Right lobe of liver (tissue), 4 donors: ENCODE measurements around the gene TRNT1.

Experiments used
- POLR2A ChIP-seq: fragments of 450-650 bp; IDR thresholded peaks from one replicate; pipeline ENCODE4 v1.6.1; 2017; ENCODE audit warnings: antibody characterized with exemption, mild to moderate bottlenecking
- TF ChIP-seq, protein P1 (sequence below), 4 donors: fragments of 200-600 bp in 3 of 4; fragments of 450-650 bp in 1 of 4; IDR thresholded peaks; one replicate each; pipeline versions ENCODE4 v1.5.1 to v1.8.0; 2016 to 2022; ENCODE audit warnings: antibody characterized with exemption in 4 of 4, mild to moderate bottlenecking in 2 of 4
- donor health status: DM: no; HTN: no; CAD: no.
- donor health status: DM: no; HTN: no; CAD: no.
- donor health status: DM: no; HTN: yes; CAD: no.

DNA sequence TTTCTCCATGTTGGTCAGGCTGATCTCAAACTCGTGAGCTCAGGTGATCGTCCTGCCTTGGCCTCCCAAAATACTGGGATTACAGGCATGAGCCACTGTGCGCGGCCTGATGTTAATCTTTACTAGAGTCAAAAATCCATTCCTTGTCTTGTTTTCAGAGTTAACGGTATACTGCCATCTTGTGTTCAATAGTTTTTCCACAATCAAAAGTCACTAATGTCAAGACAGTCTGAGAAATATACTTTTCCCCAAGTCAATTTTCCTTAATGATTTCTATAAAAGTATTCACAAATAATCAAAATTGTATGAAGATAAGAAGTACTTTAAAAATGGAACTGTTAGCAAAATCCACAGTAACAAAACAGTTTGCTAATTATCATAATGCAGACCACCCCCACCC lies 44.3 kb downstream of the TRNT1 start:
- TF ChIP-seq, protein P1, sequence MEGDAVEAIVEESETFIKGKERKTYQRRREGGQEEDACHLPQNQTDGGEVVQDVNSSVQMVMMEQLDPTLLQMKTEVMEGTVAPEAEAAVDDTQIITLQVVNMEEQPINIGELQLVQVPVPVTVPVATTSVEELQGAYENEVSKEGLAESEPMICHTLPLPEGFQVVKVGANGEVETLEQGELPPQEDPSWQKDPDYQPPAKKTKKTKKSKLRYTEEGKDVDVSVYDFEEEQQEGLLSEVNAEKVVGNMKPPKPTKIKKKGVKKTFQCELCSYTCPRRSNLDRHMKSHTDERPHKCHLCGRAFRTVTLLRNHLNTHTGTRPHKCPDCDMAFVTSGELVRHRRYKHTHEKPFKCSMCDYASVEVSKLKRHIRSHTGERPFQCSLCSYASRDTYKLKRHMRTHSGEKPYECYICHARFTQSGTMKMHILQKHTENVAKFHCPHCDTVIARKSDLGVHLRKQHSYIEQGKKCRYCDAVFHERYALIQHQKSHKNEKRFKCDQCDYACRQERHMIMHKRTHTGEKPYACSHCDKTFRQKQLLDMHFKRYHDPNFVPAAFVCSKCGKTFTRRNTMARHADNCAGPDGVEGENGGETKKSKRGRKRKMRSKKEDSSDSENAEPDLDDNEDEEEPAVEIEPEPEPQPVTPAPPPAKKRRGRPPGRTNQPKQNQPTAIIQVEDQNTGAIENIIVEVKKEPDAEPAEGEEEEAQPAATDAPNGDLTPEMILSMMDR (IDR thresholded peaks at IDR 0.05), result peak; percentile 3 to 43 (median 38)
- TF ChIP-seq POLR2A, result no peak
